ENCODE results near the gene IL6. TPM values are rescaled to one million over a fixed set of nuclear protein-coding genes. Genes with fewer than 3 reads are reported as not detected.
A peak's percentile ranks its signal among the peaks of the same experiment; 100 is the strongest.

Gene IL6
- total and polyA plus RNA-seq, 8 donors = 0.97 to 9.4 (median 3.8) TPM

DNA sequence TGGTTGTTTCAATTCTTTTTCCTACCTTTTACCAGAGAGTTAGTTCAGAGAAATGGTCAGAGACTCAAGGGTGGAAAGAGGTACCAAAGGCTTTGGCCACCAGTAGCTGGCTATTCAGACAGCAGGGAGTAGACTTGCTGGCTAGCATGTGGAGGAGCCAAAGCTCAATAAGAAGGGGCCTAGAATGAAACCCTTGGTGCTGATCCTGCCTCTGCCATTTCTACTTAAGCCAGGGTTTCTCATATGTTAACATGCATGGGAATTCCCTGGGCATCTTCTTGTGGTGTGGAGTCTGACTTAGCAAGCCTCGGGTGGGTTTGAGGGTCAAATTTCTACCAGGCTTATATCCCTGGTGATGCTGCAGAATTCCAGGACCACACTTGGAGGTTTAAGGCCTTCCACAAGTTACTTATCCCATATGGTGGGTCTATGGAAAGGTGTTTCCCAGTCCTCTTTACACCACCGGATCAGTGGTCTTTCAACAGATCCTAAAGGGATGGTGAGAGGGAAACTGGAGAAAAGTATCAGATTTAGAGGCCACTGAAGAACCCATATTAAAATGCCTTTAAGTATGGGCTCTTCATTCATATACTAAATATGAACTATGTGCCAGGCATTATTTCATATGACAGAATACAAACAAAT, 3.2 kb downstream of the IL6 start:
- TF ChIP-seq, protein P1, sequence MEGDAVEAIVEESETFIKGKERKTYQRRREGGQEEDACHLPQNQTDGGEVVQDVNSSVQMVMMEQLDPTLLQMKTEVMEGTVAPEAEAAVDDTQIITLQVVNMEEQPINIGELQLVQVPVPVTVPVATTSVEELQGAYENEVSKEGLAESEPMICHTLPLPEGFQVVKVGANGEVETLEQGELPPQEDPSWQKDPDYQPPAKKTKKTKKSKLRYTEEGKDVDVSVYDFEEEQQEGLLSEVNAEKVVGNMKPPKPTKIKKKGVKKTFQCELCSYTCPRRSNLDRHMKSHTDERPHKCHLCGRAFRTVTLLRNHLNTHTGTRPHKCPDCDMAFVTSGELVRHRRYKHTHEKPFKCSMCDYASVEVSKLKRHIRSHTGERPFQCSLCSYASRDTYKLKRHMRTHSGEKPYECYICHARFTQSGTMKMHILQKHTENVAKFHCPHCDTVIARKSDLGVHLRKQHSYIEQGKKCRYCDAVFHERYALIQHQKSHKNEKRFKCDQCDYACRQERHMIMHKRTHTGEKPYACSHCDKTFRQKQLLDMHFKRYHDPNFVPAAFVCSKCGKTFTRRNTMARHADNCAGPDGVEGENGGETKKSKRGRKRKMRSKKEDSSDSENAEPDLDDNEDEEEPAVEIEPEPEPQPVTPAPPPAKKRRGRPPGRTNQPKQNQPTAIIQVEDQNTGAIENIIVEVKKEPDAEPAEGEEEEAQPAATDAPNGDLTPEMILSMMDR (IDR thresholded peaks at IDR 0.05) = no peak
- Histone ChIP-seq H3K27me3 (peaks cover 0 to 12% of the 10 kb centered on the region in 2 donors), H3K36me3 (peaks cover 0 to 16% of the 10 kb centered on the region in 2 donors), H3K4me1 (peaks cover 9 to 54% of the 10 kb centered on the region in 2 donors), H3K4me3 (no peak overlapping the region), H3K9me3 (no peaks in the 10 kb centered on the region), H3K27ac (no peak overlapping the region)
- no peak for ATAC-seq
- DNase-seq = no peak
- intact Hi-C loops (cut with DNase I) = loop anchor here in 1 of 2 donors (5.0 kb wide), 1 partner anchor 173 kb away; no protein-coding TSS in a partner anchor

DNA sequence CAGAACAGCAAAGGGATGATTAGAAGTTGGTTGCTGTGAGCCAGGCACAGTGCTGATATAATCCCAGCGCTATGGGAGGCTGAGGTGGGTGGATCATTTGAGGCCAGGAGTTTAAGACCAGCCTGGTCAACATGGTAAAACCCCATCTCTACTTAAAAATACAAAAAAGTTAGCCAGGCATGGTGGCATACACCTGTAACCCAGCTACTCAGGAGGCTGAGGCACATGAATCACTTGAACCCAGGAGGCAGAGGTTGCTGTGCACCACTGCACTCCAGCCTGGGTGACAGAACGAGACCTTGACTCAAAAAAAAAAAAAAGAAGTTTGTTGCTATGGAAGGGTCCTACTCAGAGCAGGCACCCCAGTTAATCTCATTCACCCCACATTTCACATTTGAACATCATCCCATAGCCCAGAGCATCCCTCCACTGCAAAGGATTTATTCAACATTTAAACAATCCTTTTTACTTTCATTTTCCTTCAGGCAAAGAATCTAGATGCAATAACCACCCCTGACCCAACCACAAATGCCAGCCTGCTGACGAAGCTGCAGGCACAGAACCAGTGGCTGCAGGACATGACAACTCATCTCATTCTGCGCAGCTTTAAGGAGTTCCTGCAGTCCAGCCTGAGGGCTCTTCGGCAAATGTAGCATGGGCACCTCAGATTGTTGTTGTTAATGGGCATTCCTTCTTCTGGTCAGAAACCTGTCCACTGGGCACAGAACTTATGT, 4.1 kb downstream of the IL6 start:
- ATAC-seq (no peak), DNase-seq (no peak)
- Histone ChIP-seq H3K27ac (peak overlapping the region in 1 of 2 donors; percentile 28), H3K9me3 (no peaks in the 10 kb centered on the region), H3K4me3 (no peak overlapping the region), H3K4me1 (peaks cover 5 to 47% of the 10 kb centered on the region in 2 donors), H3K27me3 (peaks cover 0 to 12% of the 10 kb centered on the region in 2 donors), H3K36me3 (peaks cover 0 to 16% of the 10 kb centered on the region in 2 donors)
- intact Hi-C loops (cut with DNase I) = loop anchor here in 1 of 2 donors (5.0 kb wide), 1 partner anchor 174 kb away; no protein-coding TSS in a partner anchor
- TF ChIP-seq, protein P1 (IDR thresholded peaks at IDR 0.05) = no peak

DNA sequence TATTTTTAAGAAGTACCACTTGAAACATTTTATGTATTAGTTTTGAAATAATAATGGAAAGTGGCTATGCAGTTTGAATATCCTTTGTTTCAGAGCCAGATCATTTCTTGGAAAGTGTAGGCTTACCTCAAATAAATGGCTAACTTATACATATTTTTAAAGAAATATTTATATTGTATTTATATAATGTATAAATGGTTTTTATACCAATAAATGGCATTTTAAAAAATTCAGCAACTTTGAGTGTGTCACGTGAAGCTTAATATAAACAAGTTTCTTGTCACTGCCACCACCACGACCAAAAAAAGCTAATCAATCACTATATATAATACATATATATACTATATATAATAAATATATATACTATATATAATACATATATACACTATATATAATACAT, 4.8 kb downstream of the IL6 start:
- Histone ChIP-seq H3K27ac (peak overlapping the region in 1 of 2 donors; percentile 28), H3K4me3 (no peak overlapping the region), H3K27me3 (peaks cover 0 to 12% of the 10 kb centered on the region in 2 donors), H3K4me1 (peaks cover 0 to 40% of the 10 kb centered on the region in 2 donors), H3K9me3 (no peaks in the 10 kb centered on the region), H3K36me3 (peaks cover 0 to 16% of the 10 kb centered on the region in 2 donors)
- DNase-seq (no peak), ATAC-seq (no peak)
- TF ChIP-seq, protein P1 (IDR thresholded peaks at IDR 0.05) = no peak
- intact Hi-C loops (cut with DNase I) = loop anchor here in 1 of 2 donors (5.0 kb wide), 1 partner anchor 174 kb away; no protein-coding TSS in a partner anchor

GRCh38 chr7:22732556-22733126, 5.6 kb downstream of the IL6 start:
- ATAC-seq (peak; percentile 41), DNase-seq (no peak)
- TF ChIP-seq, protein P1 (IDR thresholded peaks at IDR 0.05) = no peak
- no peak overlapping the region for H3K27ac ChIP-seq
- H3K36me3 ChIP-seq = peaks cover 0 to 16% of the 10 kb centered on the region in 2 donors
- H3K9me3 ChIP-seq = no peaks in the 10 kb centered on the region
- H3K4me3 ChIP-seq = no peak overlapping the region
- peaks cover 0 to 32% of the 10 kb centered on the region in 2 donors for H3K4me1 ChIP-seq
- peaks cover 0 to 4% of the 10 kb centered on the region in 2 donors for H3K27me3 ChIP-seq
- intact Hi-C loops (cut with DNase I) = loop anchor here in 1 of 2 donors (5.0 kb wide), 1 partner anchor 175 kb away; no protein-coding TSS in a partner anchor

Data from left lung (tissue), 10 donors.